Coronary artery (tissue), 2 donors: ENCODE data around the gene SLC13A1.
"Not testable (repeated sequence)": the region's sequence is repeated elsewhere in the genome, so short reads cannot be mapped to it uniquely, and the experiment has no call there.

Experiments used
- DNase-seq: peaks from one replicate; pipeline ENCODE4 v3.0.0-alpha.2; 2017; ENCODE audit warnings: low spot score
- H3K27ac ChIP-seq, 2 donors: fragments of 200-600 bp; sonication (generic); one replicate each; pipeline ENCODE4 v1.5.1; 2016 to 2019
- H3K4me3 ChIP-seq: fragments of 200-600 bp; sonication (generic); 2 replicates; pipeline ENCODE4 v1.5.1; 2016; ENCODE audit warnings: mild to moderate bottlenecking, moderate library complexity
- CTCF ChIP-seq: fragments of 200-600 bp; sonication (generic); IDR thresholded peaks from one replicate; pipeline ENCODE4 v1.5.1; 2019; ENCODE audit warnings: antibody characterized with exemption

SLC13A1 gene

GRCh38 chr7:123115331-123115730 lies 84.4 kb downstream of the SLC13A1 start:
- TF ChIP-seq CTCF, result no peak
- H3K27ac ChIP-seq, result no peak overlapping the region
- DNase-seq, result no peak
- no peak overlapping the region for H3K4me3 ChIP-seq

- DNase-seq, result no peak
- Histone ChIP-seq H3K27ac (no peak overlapping the region), H3K4me3 (no peak overlapping the region)
- no peak for TF ChIP-seq CTCF
These were observed 85.5 kb downstream of the SLC13A1 start for GRCh38 chr7:123114288-123114687.

GRCh38 chr7:123112833-123113232 lies 86.9 kb downstream of the SLC13A1 start:
- no peak overlapping the region for H3K27ac ChIP-seq
- no peak for DNase-seq
- no peak overlapping the region for H3K4me3 ChIP-seq
- no peak for TF ChIP-seq CTCF

GRCh38 chr7:123099712-123100111 lies 100.1 kb downstream of the SLC13A1 start:
- no peak overlapping the region for H3K4me3 ChIP-seq
- no peak overlapping the region for H3K27ac ChIP-seq
- DNase-seq, result no peak
- TF ChIP-seq CTCF, result no peak

GRCh38 chr7:123096976-123097375 lies 102.8 kb downstream of the SLC13A1 start:
- Histone ChIP-seq H3K4me3 (no peak overlapping the region), H3K27ac (no peak overlapping the region)
- no peak for DNase-seq
- TF ChIP-seq CTCF, result no peak

- Histone ChIP-seq H3K4me3 (no peak overlapping the region), H3K27ac (no peak overlapping the region)
- TF ChIP-seq CTCF, result no peak
- DNase-seq, result no peak
These were observed 103.3 kb downstream of the SLC13A1 start for GRCh38 chr7:123096434-123096833.

GRCh38 chr7:123090456-123090855 lies 109.3 kb downstream of the SLC13A1 start:
- no peak overlapping the region for H3K4me3 ChIP-seq
- DNase-seq, result no peak
- TF ChIP-seq CTCF, result no peak

GRCh38 chr7:123086910-123087309 lies 112.9 kb downstream of the SLC13A1 start:
- H3K27ac ChIP-seq, H3K4me3 ChIP-seq, DNase-seq: not testable (repeated sequence)

More at GRCh38 chr7:123090456-123090855, 109.3 kb downstream of the SLC13A1 start:
- H3K27ac ChIP-seq, result no peak overlapping the region

- DNase-seq, H3K27ac ChIP-seq, H3K4me3 ChIP-seq: not testable (repeated sequence)
These were observed 114.9 kb downstream of the SLC13A1 start for GRCh38 chr7:123084861-123085260.
